Spleen (tissue), 11 donors: Measurements from ENCODE around the gene APOE. TPM values are rescaled to one million over a fixed set of nuclear protein-coding genes. Genes with fewer than 3 reads are reported as not detected.
"Not testable (repeated sequence)": the region's sequence is repeated elsewhere in the genome, so short reads cannot be mapped to it uniquely, and the experiment has no call there.

Experiments used
- DNase-seq: peaks from one replicate; pipeline ENCODE4 v3.0.0-alpha.2; 2020
- H3K27ac ChIP-seq, 8 donors: fragments of 200-600 bp; sonication (generic) in 7 of 8; 1 replicate in 4 of 8; 2 replicates in 4 of 8; pipeline versions ENCODE4 v1.5.0 to v1.8.0; 2016 to 2021; ENCODE audit warnings: inconsistent platforms in 4 of 8, mild to moderate bottlenecking in 4 of 8, moderate library complexity in 1 of 8
- H3K27me3 ChIP-seq, 7 donors: fragments of 200-600 bp; sonication (generic) in 6 of 7; replicated peaks in 1 of 7; 1 replicate in 4 of 7; 2 replicates in 3 of 7; pipeline versions ENCODE4 v1.5.0 to v1.8.0; 2016 to 2021; ENCODE audit warnings: inconsistent platforms in 3 of 7, mild to moderate bottlenecking in 1 of 7
- H3K36me3 ChIP-seq, 6 donors: fragments of 200-600 bp; sonication (generic) in 5 of 6; 1 replicate in 4 of 6; 2 replicates in 2 of 6; pipeline versions ENCODE4 v1.5.0 to v1.8.0; 2016 to 2021; ENCODE audit warnings: inconsistent platforms in 2 of 6
- H3K4me1 ChIP-seq, 6 donors: fragments of 200-600 bp; sonication (generic) in 5 of 6; 1 replicate in 3 of 6; 2 replicates in 3 of 6; pipeline versions ENCODE4 v1.5.0 to v1.8.0; 2016 to 2021; ENCODE audit warnings: inconsistent platforms in 3 of 6
- H3K4me3 ChIP-seq, 8 donors: fragments of 200-600 bp; sonication (generic) in 7 of 8; 1 replicate in 4 of 8; 2 replicates in 4 of 8; pipeline versions ENCODE4 v1.5.0 to v1.8.0; 2016 to 2021; ENCODE audit warnings: inconsistent platforms in 4 of 8, mild to moderate bottlenecking in 4 of 8, moderate library complexity in 2 of 8
- H3K9me3 ChIP-seq, 8 donors: fragments of 200-600 bp; sonication (generic) in 7 of 8; 1 replicate in 4 of 8; 2 replicates in 4 of 8; pipeline versions ENCODE4 v1.5.0 to v1.8.0; 2016 to 2021; ENCODE audit warnings: inconsistent platforms in 4 of 8
- POLR2A ChIP-seq, 3 donors: fragments of 450-650 bp; IDR thresholded peaks; one replicate each; pipeline ENCODE4 v1.5.1; 2017; ENCODE audit warnings: antibody characterized with exemption in 3 of 3, mild to moderate bottlenecking in 1 of 3
- POLR2AphosphoS5 ChIP-seq, 3 donors: sonication (generic); formaldehyde crosslinking; IDR thresholded peaks; one replicate each; pipeline ENCODE4 v1.5.1; 2017; ENCODE audit warnings: antibody characterized with exemption in 3 of 3
- WGBS, 5 donors: extraction: QIAGEN DNeasy Blood & Tissue Kit in 3 of 5; methylation state at CpG; one replicate each; pipeline versions ENCODE4 v1.1.5 to v1.1.7; 2013 to 2018; 5-methylcytosine and 5-hydroxymethylcytosine counted together
- intact Hi-C: fragments of 100-400 bp; cut with DNase I; formaldehyde crosslinking; loops from one replicate; pipeline ENCODE4 v1.15.0; 2023; ENCODE audit warnings: low total_unique reads
- polyA plus RNA-seq, 3 donors: library from polyadenylated mRNA; stranded (reverse); fragments of 200-250 nt; gene quantifications; one replicate each; pipeline ENCODE4 v1.2.1, GENCODE V29; 2013
- total RNA-seq, 7 donors: library from RNA; depleted of rRNA in 3 of 7; stranded (reverse); fragments of >200 nt in 3 of 7; fragmentation: NEBNext Ultra II Directional in 4 of 7; extraction: Animal tissue kit (Norgen Biotek cat#: 25700) in 4 of 7; gene quantifications; one replicate each; pipeline versions ENCODE4 v1.1.0 to v1.2.1, GENCODE V29; 2016 to 2021
- TF ChIP-seq, protein P1 (sequence below), 11 experiments: fragments of 200-600 bp in 7 of 11; fragments of 450-650 bp in 4 of 11; sonication (generic) in 4 of 11; IDR thresholded peaks in 8 of 11; conservative IDR thresholded peaks in 3 of 11; 1 replicate in 7 of 11; 2 replicates in 4 of 11; pipeline versions ENCODE4 v1.4.0 to v1.8.0; 2016 to 2021; ENCODE audit warnings: antibody characterized with exemption in 11 of 11, inconsistent platforms in 4 of 11, mild to moderate bottlenecking in 1 of 11
- donor health status: healthy with polysubstance abuse.
- donor health status: DM: no; HTN: no; CAD: no; lungs with moderate emphysema.
- donor health status: DM: no; HTN: no; CAD: no.
- donor health status: Bipolar disorder and iron deficiency.
- donor health status: healthy.
- donor health status: DM: no; HTN: no; CAD: no.
- donor health status: DM: yes; HTN: yes; CAD: no.

APOE gene
- total and polyA plus RNA-seq, 10 donors: 198 to 2,099 (median 726) TPM

DNA sequence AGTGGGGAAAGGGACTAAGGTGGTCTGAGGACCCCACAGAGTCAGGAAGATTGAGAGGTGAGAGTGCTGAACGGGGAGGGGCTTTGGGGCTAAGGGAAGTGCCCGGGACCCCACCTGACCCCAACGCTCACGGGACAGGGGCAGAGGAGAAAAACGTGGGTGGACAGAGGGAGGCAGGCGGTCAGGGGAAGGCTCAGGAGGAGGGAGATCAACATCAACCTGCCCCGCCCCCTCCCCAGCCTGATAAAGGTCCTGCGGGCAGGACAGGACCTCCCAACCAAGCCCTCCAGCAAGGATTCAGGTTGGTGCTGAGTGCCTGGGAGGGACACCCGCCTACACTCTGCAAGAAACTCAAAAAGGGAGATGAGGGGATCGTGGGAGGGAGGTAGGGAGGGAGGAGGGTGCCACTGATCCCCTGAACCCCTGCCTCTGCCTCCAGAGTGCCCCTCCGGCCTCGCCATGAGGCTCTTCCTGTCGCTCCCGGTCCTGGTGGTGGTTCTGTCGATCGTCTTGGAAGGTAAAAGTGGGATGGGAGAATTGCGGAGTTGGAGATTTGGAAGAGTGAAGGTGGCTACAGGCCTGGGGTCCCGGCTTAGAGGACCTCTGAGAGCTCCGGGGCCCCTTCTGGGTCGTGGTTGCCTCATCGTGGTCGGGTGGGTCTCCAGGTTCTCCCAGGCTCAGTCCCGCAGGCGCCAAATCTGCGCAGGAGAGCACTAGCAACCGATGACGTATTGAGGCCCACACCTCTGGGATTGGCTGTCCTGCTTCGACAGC is 9.0 kb downstream of the APOE start, which contains the start of gene APOC1:
Gene APOC1, plus strand, starts transcription at position 176 of the 774 bp plus-strand sequence. Its CDS starts 284 bp downstream, at position 460.
- Histone ChIP-seq H3K4me1 (peaks cover 3 to 58% (median 21%) of the 10 kb centered on the region in 6 donors), H3K4me3 (peak within 1 kb of the TSS; percentile 27 to 64 (median 53)), H3K27ac (peak within 1 kb of the TSS; percentile 40 to 82 (median 78)), H3K27me3 (peaks cover 0 to 32% (median 0%) of the 10 kb centered on the region in 7 donors)
- 5 to 7% (median 6%) methylated on average over 23 to 28 of the region's 28 CpGs for WGBS, 5 donors
- TF ChIP-seq POLR2AphosphoS5 (IDR thresholded peaks at IDR 0.05): peak in 1 of 3 donors; percentile 58
- peak; percentile 91 for DNase-seq
- intact Hi-C loops, H3K9me3 ChIP-seq, H3K36me3 ChIP-seq: not testable (repeated sequence)

DNA sequence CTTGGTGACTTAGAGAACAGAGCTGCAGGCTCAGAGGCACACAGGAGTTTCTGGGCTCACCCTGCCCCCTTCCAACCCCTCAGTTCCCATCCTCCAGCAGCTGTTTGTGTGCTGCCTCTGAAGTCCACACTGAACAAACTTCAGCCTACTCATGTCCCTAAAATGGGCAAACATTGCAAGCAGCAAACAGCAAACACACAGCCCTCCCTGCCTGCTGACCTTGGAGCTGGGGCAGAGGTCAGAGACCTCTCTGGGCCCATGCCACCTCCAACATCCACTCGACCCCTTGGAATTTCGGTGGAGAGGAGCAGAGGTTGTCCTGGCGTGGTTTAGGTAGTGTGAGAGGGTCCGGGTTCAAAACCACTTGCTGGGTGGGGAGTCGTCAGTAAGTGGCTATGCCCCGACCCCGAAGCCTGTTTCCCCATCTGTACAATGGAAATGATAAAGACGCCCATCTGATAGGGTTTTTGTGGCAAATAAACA is 18.7 kb downstream of the APOE start:
- TF ChIP-seq, protein P1, sequence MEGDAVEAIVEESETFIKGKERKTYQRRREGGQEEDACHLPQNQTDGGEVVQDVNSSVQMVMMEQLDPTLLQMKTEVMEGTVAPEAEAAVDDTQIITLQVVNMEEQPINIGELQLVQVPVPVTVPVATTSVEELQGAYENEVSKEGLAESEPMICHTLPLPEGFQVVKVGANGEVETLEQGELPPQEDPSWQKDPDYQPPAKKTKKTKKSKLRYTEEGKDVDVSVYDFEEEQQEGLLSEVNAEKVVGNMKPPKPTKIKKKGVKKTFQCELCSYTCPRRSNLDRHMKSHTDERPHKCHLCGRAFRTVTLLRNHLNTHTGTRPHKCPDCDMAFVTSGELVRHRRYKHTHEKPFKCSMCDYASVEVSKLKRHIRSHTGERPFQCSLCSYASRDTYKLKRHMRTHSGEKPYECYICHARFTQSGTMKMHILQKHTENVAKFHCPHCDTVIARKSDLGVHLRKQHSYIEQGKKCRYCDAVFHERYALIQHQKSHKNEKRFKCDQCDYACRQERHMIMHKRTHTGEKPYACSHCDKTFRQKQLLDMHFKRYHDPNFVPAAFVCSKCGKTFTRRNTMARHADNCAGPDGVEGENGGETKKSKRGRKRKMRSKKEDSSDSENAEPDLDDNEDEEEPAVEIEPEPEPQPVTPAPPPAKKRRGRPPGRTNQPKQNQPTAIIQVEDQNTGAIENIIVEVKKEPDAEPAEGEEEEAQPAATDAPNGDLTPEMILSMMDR (IDR thresholded peaks at IDR 0.05 in 8 of 11, conservative IDR thresholded peaks at IDR 0.05 in 3 of 11): no peak
- no peak for TF ChIP-seq POLR2A (IDR thresholded peaks at IDR 0.05)
- TF ChIP-seq POLR2AphosphoS5 (IDR thresholded peaks at IDR 0.05): no peak
- H3K36me3 ChIP-seq: no peaks in the 10 kb centered on the region
- H3K4me1 ChIP-seq: peaks cover 9 to 43% (median 38%) of the 10 kb centered on the region in 6 donors
- H3K4me3 ChIP-seq: no peak overlapping the region
- DNase-seq: no peak
- H3K27me3 ChIP-seq: peaks cover 0 to 13% (median 0%) of the 10 kb centered on the region in 7 donors
- no peaks in the 10 kb centered on the region for H3K9me3 ChIP-seq
- intact Hi-C loops: no loop called here
- WGBS, 5 donors: 72 to 75% (median 74%) methylated on average over 8 of the region's 8 CpGs
- H3K27ac ChIP-seq: peak overlapping the region in 6 of 8 donors; percentile 12 to 71 (median 42)

DNA sequence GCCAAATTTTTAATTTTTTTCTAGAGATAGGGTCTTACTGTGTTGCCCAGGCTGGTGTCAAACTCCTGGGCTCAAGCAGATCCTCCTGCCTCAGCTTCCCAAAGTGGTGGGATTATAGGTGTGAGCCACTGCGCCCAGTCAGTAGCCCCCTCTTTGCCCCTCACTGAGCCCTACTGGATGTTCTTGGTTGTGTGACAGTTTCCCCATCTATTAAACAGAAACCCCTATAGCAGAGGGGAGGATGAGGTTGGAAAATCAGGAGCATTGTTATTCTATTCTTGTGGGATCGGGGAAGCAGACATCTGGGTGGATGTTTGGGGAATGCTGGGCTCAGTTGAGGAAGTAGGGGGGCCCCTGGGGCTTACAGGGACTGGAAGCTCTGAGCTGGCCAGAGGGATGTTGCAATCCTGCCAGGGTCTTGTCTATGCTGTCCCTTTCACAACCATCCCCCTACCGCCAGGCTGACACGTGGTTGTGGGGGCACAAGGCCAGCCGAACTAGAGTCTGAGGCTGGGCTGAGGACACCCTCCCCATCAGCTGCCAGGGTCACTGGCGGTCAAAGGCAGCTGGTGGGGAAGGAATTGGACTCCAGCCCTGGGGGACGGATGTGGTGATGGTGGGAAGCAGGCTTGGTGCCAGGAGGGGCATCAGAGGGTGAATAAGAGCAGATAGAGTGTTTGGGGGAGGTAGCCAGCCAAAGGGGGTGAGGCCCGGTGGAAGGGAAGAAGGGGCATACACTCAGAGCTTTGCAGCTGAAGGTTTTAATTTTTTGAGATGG is 19.7 kb downstream of the APOE start:
- H3K27ac ChIP-seq: peak overlapping the region in 6 of 8 donors; percentile 13 to 71 (median 42)
- H3K9me3 ChIP-seq: no peaks in the 10 kb centered on the region
- H3K36me3 ChIP-seq: no peaks in the 10 kb centered on the region
- peak; percentile 85 for DNase-seq
- peaks cover 9 to 43% (median 38%) of the 10 kb centered on the region in 6 donors for H3K4me1 ChIP-seq
- TF ChIP-seq POLR2A (IDR thresholded peaks at IDR 0.05) (no peak), POLR2AphosphoS5 (IDR thresholded peaks at IDR 0.05) (peak; percentile 70 to 81 (median 76))
- TF ChIP-seq, protein P1 (IDR thresholded peaks at IDR 0.05 in 8 of 11, conservative IDR thresholded peaks at IDR 0.05 in 3 of 11): no peak
- H3K4me3 ChIP-seq: peak overlapping the region in 1 of 8 donors; percentile 11
- intact Hi-C loops: no loop called here
- WGBS, 5 donors: 16 to 29% (median 23%) methylated on average over 7 to 8 of the region's 8 CpGs
- peaks cover 0 to 13% (median 0%) of the 10 kb centered on the region in 7 donors for H3K27me3 ChIP-seq

DNA sequence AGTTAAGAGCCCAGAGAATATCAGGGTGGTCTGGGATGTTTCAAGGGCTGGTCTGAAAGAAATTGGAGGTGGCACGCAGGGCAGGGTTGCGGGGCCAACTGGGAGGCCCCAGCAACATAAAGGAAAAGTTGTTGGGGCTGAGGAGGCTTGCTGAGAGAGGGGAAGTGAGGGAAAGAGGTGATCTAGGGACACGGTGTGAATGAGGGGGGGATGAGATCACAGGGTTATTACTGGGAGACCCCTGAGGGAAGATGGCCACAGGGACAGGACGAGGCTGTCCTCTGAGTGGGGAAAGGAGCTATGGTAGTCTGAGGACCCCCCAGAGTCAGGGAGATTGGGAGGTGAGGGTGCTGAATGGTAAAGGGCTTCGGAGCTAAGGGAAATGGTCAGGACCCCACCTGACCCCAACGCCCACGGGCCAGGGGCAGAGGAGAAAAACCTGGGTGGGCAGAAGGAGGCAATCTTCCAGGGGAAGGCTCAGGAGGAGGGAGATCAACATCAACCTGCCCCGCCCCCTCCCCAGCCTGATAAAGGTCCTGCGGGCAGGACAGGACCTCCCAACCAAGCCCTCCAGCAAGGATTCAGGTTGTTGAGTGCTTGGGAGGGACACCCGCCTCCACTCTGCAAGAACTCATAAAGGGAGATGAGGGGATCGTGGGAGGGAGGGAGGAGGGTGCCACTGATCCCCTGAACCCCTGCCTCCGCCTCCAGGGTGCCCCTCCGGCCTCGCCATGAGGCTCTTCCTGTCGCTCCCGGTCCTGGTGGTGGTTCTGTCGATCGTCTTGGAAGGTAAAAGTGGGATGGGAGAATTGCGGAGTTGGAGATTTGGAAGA is 20.9 kb downstream of the APOE start:
- DNase-seq, H3K36me3 ChIP-seq, H3K9me3 ChIP-seq, intact Hi-C loops: not testable (repeated sequence)
- H3K4me3 ChIP-seq: peak overlapping the region in 4 of 8 donors; percentile 3 to 46 (median 10)
- H3K4me1 ChIP-seq: peaks cover 9 to 43% (median 36%) of the 10 kb centered on the region in 6 donors
- WGBS, 5 donors: 36 to 57% (median 46%) methylated on average over 15 to 19 of the region's 19 CpGs
- H3K27me3 ChIP-seq: peaks cover 0 to 13% (median 0%) of the 10 kb centered on the region in 7 donors
- H3K27ac ChIP-seq: peak overlapping the region in 4 of 8 donors; percentile 15 to 71 (median 49)
